ENCODE data around the gene TUFM.

DNA sequence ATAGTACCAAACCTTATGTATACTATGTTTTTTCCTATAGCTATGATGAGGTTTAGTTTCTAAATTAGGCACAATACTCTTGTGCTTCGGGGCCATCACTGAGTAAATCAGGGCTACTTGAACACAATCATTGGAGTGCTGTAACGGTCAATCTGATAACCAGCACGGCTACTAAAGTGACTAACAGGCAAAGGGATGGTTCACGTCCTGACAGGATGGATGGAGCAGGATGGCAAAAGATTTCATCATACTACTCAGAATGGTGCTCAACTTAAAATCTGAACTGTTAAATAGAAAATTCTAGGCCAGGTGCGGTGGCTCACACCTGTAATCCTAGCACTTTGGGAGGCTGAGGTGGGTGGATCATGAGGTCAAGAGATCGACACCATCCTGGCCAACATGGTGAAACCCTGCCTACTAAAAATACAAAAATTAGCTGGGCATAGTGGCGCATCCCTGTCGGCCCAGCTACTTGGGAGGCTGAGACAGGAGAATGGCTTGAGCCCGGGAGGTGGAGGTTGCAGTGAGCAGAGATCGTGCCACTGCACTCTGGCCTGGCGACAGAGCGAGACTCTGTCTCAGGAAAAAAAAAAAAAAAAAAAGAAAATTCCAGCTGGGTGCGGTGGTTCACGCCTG is 7.0 kb downstream of the TUFM start:
- TF ChIP-seq, protein P1, sequence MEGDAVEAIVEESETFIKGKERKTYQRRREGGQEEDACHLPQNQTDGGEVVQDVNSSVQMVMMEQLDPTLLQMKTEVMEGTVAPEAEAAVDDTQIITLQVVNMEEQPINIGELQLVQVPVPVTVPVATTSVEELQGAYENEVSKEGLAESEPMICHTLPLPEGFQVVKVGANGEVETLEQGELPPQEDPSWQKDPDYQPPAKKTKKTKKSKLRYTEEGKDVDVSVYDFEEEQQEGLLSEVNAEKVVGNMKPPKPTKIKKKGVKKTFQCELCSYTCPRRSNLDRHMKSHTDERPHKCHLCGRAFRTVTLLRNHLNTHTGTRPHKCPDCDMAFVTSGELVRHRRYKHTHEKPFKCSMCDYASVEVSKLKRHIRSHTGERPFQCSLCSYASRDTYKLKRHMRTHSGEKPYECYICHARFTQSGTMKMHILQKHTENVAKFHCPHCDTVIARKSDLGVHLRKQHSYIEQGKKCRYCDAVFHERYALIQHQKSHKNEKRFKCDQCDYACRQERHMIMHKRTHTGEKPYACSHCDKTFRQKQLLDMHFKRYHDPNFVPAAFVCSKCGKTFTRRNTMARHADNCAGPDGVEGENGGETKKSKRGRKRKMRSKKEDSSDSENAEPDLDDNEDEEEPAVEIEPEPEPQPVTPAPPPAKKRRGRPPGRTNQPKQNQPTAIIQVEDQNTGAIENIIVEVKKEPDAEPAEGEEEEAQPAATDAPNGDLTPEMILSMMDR (conservative IDR thresholded peaks at IDR 0.05 in 1 of 2, IDR thresholded peaks at IDR 0.05 in 1 of 2; ENCODE audit: low read depth in 1 of 2, low read length in 2 of 2): no peak
- no peak for TF ChIP-seq EZH2 (IDR thresholded peaks at IDR 0.05; ENCODE audit: low read length, missing control alignments)
